Stomach (tissue), 4 donors: ENCODE measurements around the gene SIK2.

Experiments used
- EP300 ChIP-seq: sonication (generic); formaldehyde crosslinking; IDR thresholded peaks from one replicate; pipeline ENCODE4 v1.6.1; 2017; ENCODE audit warnings: antibody characterized with exemption
- POLR2A ChIP-seq, 4 donors: fragments of 450-650 bp; IDR thresholded peaks; one replicate each; pipeline ENCODE4 v1.6.1; 2016; ENCODE audit warnings: antibody characterized with exemption in 4 of 4, control low read depth in 2 of 4, mild to moderate bottlenecking in 1 of 4, moderate library complexity in 1 of 4
- POLR2AphosphoS5 ChIP-seq, 3 donors: sonication (generic); formaldehyde crosslinking; IDR thresholded peaks; one replicate each; pipeline ENCODE4 v1.6.1; 2016; ENCODE audit warnings: antibody characterized with exemption in 3 of 3
- TF ChIP-seq, protein P1 (sequence below), 7 experiments: fragments of 450-650 bp in 4 of 7; fragments of 200-600 bp in 3 of 7; sonication (generic) in 3 of 7; IDR thresholded peaks; one replicate each; pipeline ENCODE4 v1.5.1; 2016 to 2019; ENCODE audit warnings: antibody characterized with exemption in 7 of 7, control low read depth in 2 of 7, mild to moderate bottlenecking in 1 of 7

DNA sequence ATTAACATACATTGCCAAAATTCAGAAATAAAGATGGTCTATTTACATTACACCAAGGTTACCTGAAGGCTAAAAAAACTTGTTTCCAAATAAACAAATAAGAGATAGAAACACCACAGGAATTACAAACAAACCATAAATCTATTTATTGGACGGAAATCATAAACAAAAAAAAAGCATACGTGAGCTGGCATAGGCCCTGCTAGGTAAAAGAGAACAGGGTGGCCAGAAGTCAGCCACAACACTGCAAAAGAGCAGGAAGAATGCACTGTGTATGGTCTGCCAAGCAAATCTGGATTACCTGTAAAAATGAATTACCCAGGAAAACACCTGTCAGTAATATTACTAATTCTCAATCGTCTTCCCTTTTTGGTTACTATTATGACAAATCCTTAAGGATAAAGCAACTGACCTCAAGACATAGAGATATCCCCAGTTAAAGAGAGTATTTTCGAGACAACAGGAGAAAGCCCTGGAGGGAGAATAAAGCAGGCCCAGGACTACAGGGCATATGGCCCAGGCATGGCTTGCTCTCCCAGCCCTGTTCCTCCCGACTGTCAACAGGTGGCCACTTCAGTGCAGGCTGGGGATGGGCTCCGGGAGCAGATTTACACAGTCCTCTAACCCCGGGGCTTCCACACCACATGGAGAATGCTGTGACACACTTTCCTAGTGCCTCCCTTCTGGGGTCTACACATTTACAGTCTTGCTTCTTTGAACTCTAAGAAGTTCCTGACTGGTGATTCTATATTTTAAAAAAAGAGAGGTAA, 146.0 kb downstream of the SIK2 start:
- TF ChIP-seq, protein P1, sequence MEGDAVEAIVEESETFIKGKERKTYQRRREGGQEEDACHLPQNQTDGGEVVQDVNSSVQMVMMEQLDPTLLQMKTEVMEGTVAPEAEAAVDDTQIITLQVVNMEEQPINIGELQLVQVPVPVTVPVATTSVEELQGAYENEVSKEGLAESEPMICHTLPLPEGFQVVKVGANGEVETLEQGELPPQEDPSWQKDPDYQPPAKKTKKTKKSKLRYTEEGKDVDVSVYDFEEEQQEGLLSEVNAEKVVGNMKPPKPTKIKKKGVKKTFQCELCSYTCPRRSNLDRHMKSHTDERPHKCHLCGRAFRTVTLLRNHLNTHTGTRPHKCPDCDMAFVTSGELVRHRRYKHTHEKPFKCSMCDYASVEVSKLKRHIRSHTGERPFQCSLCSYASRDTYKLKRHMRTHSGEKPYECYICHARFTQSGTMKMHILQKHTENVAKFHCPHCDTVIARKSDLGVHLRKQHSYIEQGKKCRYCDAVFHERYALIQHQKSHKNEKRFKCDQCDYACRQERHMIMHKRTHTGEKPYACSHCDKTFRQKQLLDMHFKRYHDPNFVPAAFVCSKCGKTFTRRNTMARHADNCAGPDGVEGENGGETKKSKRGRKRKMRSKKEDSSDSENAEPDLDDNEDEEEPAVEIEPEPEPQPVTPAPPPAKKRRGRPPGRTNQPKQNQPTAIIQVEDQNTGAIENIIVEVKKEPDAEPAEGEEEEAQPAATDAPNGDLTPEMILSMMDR (IDR thresholded peaks at IDR 0.05), result no peak
- TF ChIP-seq EP300, result no peak
- TF ChIP-seq POLR2AphosphoS5 (IDR thresholded peaks at IDR 0.05), result no peak
- no peak for TF ChIP-seq POLR2A (IDR thresholded peaks at IDR 0.05)
